ENCODE data around the gene SMAP2.
"Not testable (repeated sequence)": the region's sequence is repeated elsewhere in the genome, so short reads cannot be mapped to it uniquely, and the experiment has no call there.

GRCh38 chr1:40387381-40388306 is 14.1 kb downstream of the SMAP2 start:
- not testable (repeated sequence) for TF ChIP-seq CTCF, POLR2A (IDR thresholded peaks at IDR 0.05)

Data from right lobe of liver (tissue), 4 donors.